GM18519 (cell line): Measurements from ENCODE around the gene FAM25G.
"Not testable (repeated sequence)": the region's sequence is repeated elsewhere in the genome, so short reads cannot be mapped to it uniquely, and the experiment has no call there.

Experiments used
- ATAC-seq: cut with Tn5 transposase; IDR thresholded peaks from one replicate; pipeline ENCODE4 v1.9.1; 2021; ENCODE audit warnings: mild to moderate bottlenecking, moderate library complexity; ENCODE audit not compliant: unreplicated experiment, low FRiP score

The FAM25G gene

GRCh38 chr10:47491600-47491999 lies at the start of gene FAM25G:
TSS of gene FAM25G (minus strand) at chr10:47491700. CDS start at chr10:47491674, 26 bp downstream.
- not testable (repeated sequence) for ATAC-seq

GRCh38 chr10:47536430-47536829 lies 44.9 kb upstream of the FAM25G start:
- ATAC-seq, result not testable (repeated sequence)

- ATAC-seq, result not testable (repeated sequence)
Observed at GRCh38 chr10:47523475-47523874, 32.0 kb upstream of the FAM25G start, which contains the start of gene AGAP9. TSS of gene AGAP9 (minus strand) at chr10:47523638. CDS start at chr10:47523526, 112 bp downstream.

- ATAC-seq, result not testable (repeated sequence)
Observed at GRCh38 chr10:47502313-47502712, 10.8 kb upstream of the FAM25G start.

GRCh38 chr10:47494226-47494625 lies 2.7 kb upstream of the FAM25G start:
- not testable (repeated sequence) for ATAC-seq

GRCh38 chr10:47489630-47490029 lies 1.9 kb downstream of the FAM25G start:
- not testable (repeated sequence) for ATAC-seq

- ATAC-seq, result not testable (repeated sequence)
Observed at GRCh38 chr10:47485943-47486342, 5.6 kb downstream of the FAM25G start.

- not testable (repeated sequence) for ATAC-seq
Observed at GRCh38 chr10:47484786-47485185, 6.7 kb downstream of the FAM25G start.

GRCh38 chr10:47483923-47484322 lies 7.6 kb downstream of the FAM25G start, which contains the start of gene ANXA8:
TSS of gene ANXA8 (minus strand) at chr10:47484115. CDS start at chr10:47483933, 182 bp downstream.
- ATAC-seq, result not testable (repeated sequence)

GRCh38 chr10:47482367-47482766 lies 9.1 kb downstream of the FAM25G start:
- not testable (repeated sequence) for ATAC-seq

GRCh38 chr10:47481768-47482181 lies 9.7 kb downstream of the FAM25G start:
- ATAC-seq, result not testable (repeated sequence)

GRCh38 chr10:47481182-47481766 lies 10.2 kb downstream of the FAM25G start:
- not testable (repeated sequence) for ATAC-seq

GRCh38 chr10:47480133-47480532 lies 11.4 kb downstream of the FAM25G start:
- not testable (repeated sequence) for ATAC-seq

GRCh38 chr10:47478114-47478513 lies 13.4 kb downstream of the FAM25G start:
- not testable (repeated sequence) for ATAC-seq

- ATAC-seq, result not testable (repeated sequence)
Observed at GRCh38 chr10:47477078-47477477, 14.4 kb downstream of the FAM25G start.

- ATAC-seq, result not testable (repeated sequence)
Observed at GRCh38 chr10:47475101-47475500, 16.4 kb downstream of the FAM25G start.

GRCh38 chr10:47473516-47473915 lies 18.0 kb downstream of the FAM25G start:
- not testable (repeated sequence) for ATAC-seq

- peak; percentile 65 for ATAC-seq
Observed at GRCh38 chr10:47472647-47473046, 18.9 kb downstream of the FAM25G start.

GRCh38 chr10:47472072-47472471 lies 19.4 kb downstream of the FAM25G start:
- not testable (repeated sequence) for ATAC-seq

GRCh38 chr10:47468731-47469528 lies 22.6 kb downstream of the FAM25G start:
- not testable (repeated sequence) for ATAC-seq

- ATAC-seq, result not testable (repeated sequence)
Observed at GRCh38 chr10:47467957-47468356, 23.5 kb downstream of the FAM25G start.
